T-helper 17 cell (primary cell): ENCODE results near the gene NREP. TPM values are rescaled to one million over a fixed set of nuclear protein-coding genes. Genes with fewer than 3 reads are reported as not detected.

Experiments
- ATAC-seq: fragments of 150-1000 bp; cut with Tn5 transposase; 2 replicates; pipeline ENCODE4 v1.10.0; 2021; ENCODE audit warnings: mild to moderate bottlenecking, moderate library complexity
- DNase-seq, 3 donors: peaks; one replicate each; pipeline versions ENCODE4 v3.0.0 to v3.0.0-alpha.2; 2020 to 2021
- H3K9me3 ChIP-seq: one replicate; pipeline ENCODE4 v1.7.0; 2013; ENCODE audit warnings: low read length, mild to moderate bottlenecking; ENCODE audit not compliant: control insufficient read depth, poor library complexity, severe bottlenecking
- H3K27ac Mint-ChIP-seq: one replicate; pipeline ENCODE4 v1.8.0; 2022; ENCODE audit warnings: mild to moderate bottlenecking, moderate library complexity, mixed read lengths
- H3K27me3 Mint-ChIP-seq: one replicate; pipeline ENCODE4 v1.8.0; 2022; ENCODE audit warnings: mixed read lengths
- H3K36me3 Mint-ChIP-seq: one replicate; pipeline ENCODE4 v1.8.0; 2022; ENCODE audit warnings: low read depth, mixed read lengths
- H3K4me1 Mint-ChIP-seq: one replicate; pipeline ENCODE4 v1.8.0; 2022; ENCODE audit warnings: mild to moderate bottlenecking, mixed read lengths
- H3K4me3 Mint-ChIP-seq: one replicate; pipeline ENCODE4 v1.8.0; 2022; ENCODE audit warnings: mild to moderate bottlenecking, moderate library complexity, mixed read lengths
- total RNA-seq, 4 donors: library from RNA in 2 of 4; stranded (reverse) in 2 of 4; gene quantifications; one replicate each; pipeline ENCODE4 v1.2.3 and lab custom pipeline; 2022 to 2026

Gene NREP
- total RNA-seq, 2 donors from 2014 or later: 1.3 to 6.5 TPM

- no peaks in the 10 kb centered on the region for H3K4me1 Mint-ChIP-seq
- no peak overlapping the region for H3K4me3 Mint-ChIP-seq
- H3K36me3 Mint-ChIP-seq: no peaks in the 10 kb centered on the region
- DNase-seq (no peak), ATAC-seq (no peak)
- H3K27ac Mint-ChIP-seq: no peak overlapping the region
- peaks cover 16% of the 10 kb centered on the region for H3K27me3 Mint-ChIP-seq
- H3K9me3 ChIP-seq: no peaks in the 10 kb centered on the region
These were observed 62.9 kb downstream of the NREP start for GRCh38 chr5:111694133-111694532.

GRCh38 chr5:111691914-111692313 is 65.1 kb downstream of the NREP start:
- Mint-ChIP-seq H3K27me3 (peaks cover 11% of the 10 kb centered on the region), H3K36me3 (no peaks in the 10 kb centered on the region), H3K4me1 (no peaks in the 10 kb centered on the region), H3K4me3 (no peak overlapping the region), H3K27ac (no peak overlapping the region)
- H3K9me3 ChIP-seq: no peaks in the 10 kb centered on the region
- DNase-seq: no peak
- no peak for ATAC-seq

GRCh38 chr5:111691508-111691907 is 65.5 kb downstream of the NREP start:
- Mint-ChIP-seq H3K27ac (no peak overlapping the region), H3K36me3 (no peaks in the 10 kb centered on the region), H3K4me3 (no peak overlapping the region), H3K4me1 (no peaks in the 10 kb centered on the region), H3K27me3 (peaks cover 11% of the 10 kb centered on the region)
- DNase-seq (no peak), ATAC-seq (no peak)
- H3K9me3 ChIP-seq: no peaks in the 10 kb centered on the region

DNA sequence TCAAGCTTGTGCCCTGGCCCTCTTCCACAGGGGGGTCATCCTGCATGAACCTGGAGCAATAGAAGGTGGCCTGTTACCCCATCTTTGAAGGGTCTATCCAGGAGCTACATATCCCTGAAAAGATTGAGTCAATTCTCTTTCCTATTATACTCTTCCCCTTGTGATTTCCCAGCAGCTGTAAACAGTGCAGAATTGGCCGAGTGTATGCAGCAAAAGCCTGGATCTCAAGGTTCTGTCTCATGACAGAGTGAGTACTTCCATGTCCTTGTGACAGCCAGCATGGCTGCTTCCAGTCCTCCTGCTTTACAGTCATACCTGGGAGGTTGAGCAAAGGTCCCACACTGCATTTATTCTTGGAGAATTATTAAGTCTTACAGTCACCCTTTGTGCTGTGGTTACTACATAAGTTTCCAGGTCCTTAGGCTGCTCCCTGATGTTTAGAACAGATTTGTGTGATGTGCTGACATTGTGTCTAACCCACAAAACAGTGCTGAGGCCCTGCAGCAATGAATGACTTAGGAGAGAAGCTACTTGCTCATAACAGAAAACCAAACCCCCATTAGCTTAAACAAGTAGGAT is 67.5 kb downstream of the NREP start:
- Mint-ChIP-seq H3K4me1 (no peaks in the 10 kb centered on the region), H3K27ac (no peak overlapping the region), H3K36me3 (no peaks in the 10 kb centered on the region), H3K27me3 (peaks cover 11% of the 10 kb centered on the region), H3K4me3 (no peak overlapping the region)
- no peak for DNase-seq
- no peak for ATAC-seq
- no peaks in the 10 kb centered on the region for H3K9me3 ChIP-seq

GRCh38 chr5:111685969-111686368 is 71.0 kb downstream of the NREP start:
- no peak overlapping the region for H3K27ac Mint-ChIP-seq
- ATAC-seq: no peak
- H3K4me3 Mint-ChIP-seq: no peak overlapping the region
- DNase-seq: no peak
- H3K9me3 ChIP-seq: no peaks in the 10 kb centered on the region
- no peaks in the 10 kb centered on the region for H3K4me1 Mint-ChIP-seq
- H3K27me3 Mint-ChIP-seq: peaks cover 11% of the 10 kb centered on the region
- peaks cover 1% of the 10 kb centered on the region for H3K36me3 Mint-ChIP-seq

DNA sequence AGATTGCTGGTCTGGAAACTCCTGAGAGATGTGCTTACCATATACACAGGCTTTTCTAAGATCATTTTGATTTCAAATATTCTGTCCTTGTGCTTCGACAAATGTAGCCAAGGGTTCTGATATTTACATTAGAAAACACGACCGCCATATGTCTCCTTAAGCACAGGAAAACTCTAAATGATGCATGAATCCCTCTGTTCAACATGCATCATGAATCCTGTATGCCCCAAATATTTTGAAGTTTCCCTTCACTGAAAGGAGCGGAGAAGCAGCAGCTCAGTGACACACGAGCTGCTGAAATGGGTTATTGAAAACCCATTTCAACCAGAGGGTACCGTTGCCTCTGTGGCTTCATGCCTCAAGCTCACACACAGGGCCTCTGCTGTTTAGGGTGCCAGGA is 74.4 kb downstream of the NREP start:
- Mint-ChIP-seq H3K4me1 (no peaks in the 10 kb centered on the region), H3K27me3 (peaks cover 18% of the 10 kb centered on the region), H3K27ac (no peak overlapping the region), H3K36me3 (peaks cover 4% of the 10 kb centered on the region), H3K4me3 (no peak overlapping the region)
- no peak for DNase-seq
- H3K9me3 ChIP-seq: no peaks in the 10 kb centered on the region
- no peak for ATAC-seq

DNA sequence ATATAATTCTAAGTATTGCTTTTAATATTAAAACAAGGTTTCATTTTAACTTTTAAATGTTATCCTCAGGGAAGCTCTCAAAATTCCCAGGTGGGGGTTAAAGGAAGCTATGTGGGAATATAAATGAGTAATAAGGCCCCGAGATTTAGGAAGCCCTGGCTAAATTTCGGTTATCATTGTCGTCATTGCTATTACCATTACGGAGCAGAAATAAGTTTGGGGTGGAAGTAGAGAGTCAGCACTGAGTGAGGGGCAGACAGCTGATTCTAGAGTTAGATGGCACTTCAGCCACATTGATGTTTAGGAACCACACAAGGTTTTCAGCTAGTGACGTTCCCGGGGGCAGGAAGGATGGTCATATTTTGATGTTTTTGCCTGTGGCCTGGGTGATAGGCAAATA is 74.9 kb downstream of the NREP start:
- Mint-ChIP-seq H3K4me1 (no peaks in the 10 kb centered on the region), H3K4me3 (no peak overlapping the region), H3K36me3 (peaks cover 4% of the 10 kb centered on the region), H3K27me3 (peaks cover 18% of the 10 kb centered on the region), H3K27ac (no peak overlapping the region)
- H3K9me3 ChIP-seq: no peaks in the 10 kb centered on the region
- DNase-seq (no peak), ATAC-seq (no peak)

DNA sequence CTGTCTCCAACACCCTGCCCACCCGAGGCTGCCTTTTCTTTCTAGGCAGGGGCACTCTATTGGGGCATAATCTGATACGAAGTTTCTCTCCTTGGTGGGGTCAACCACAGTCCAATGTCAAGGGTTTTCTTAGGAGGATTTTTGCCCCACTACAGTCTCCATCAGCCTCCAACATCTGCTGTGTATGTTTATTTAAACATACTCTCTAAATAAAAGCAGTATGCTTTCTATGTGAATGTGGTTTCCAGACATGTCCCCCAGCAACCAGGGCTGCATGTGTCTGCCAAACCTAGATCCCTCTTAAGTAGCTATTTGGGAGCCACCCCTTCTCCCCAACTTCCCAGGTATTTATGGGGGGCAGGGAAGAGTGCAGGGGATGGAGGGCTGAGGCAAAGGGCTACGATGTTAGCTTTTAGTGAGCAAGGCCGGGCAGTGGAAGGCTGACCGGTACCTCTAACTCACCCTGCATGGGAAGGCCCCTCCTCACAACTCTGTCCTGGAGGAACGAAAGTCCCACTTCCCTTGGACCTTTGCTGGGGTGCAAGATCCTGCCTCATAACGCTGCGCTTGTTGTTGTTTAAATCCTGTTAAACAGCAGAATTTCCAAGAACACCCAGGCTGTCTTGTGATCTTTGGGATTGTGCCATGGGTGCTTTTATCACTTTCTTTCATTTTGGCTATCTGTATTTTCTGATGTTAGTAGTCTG is 75.4 kb downstream of the NREP start:
- H3K27ac Mint-ChIP-seq: no peak overlapping the region
- ATAC-seq: no peak

GRCh38 chr5:111680737-111681413 is 76.1 kb downstream of the NREP start:
- no peak for DNase-seq
- Mint-ChIP-seq H3K27me3 (peaks cover 18% of the 10 kb centered on the region), H3K36me3 (peaks cover 4% of the 10 kb centered on the region), H3K4me3 (no peak overlapping the region), H3K4me1 (no peaks in the 10 kb centered on the region), H3K27ac (no peak overlapping the region)
- no peak for ATAC-seq
- H3K9me3 ChIP-seq: no peaks in the 10 kb centered on the region

More for the DNA sequence above, 75.4 kb downstream of the NREP start:
- Mint-ChIP-seq H3K36me3 (peaks cover 4% of the 10 kb centered on the region), H3K4me3 (no peak overlapping the region), H3K4me1 (no peaks in the 10 kb centered on the region), H3K27me3 (peaks cover 18% of the 10 kb centered on the region)
- no peaks in the 10 kb centered on the region for H3K9me3 ChIP-seq
- DNase-seq: no peak

DNA sequence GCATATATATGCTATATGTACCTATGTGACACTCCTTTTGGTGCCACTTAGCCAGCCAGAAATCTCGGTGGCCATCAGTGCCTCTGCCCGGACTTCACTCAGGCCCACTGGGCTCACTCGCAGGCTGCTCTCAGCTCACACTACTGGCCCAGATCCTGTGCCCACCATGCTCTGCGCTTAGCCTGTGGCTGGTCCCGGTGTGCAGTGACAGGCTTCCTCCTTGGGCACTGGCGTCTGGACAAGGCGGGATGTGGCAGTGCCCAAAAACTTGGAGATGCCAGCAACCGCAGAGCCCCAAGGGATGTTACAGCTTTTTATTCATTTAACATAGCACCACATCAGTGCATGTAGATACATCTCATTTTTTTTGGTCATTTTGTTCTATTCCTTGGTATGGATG is 77.4 kb downstream of the NREP start:
- no peak overlapping the region for H3K27ac Mint-ChIP-seq
- no peak for ATAC-seq
- DNase-seq: no peak
- H3K9me3 ChIP-seq: no peaks in the 10 kb centered on the region
- H3K4me3 Mint-ChIP-seq: no peak overlapping the region
- H3K4me1 Mint-ChIP-seq: no peaks in the 10 kb centered on the region
- H3K27me3 Mint-ChIP-seq: peaks cover 24% of the 10 kb centered on the region
- peaks cover 4% of the 10 kb centered on the region for H3K36me3 Mint-ChIP-seq

Other genes starting within 250 kb of the NREP start
- gene STARD4, start 244.7 kb downstream of the NREP start, total RNA-seq: 10 to 100 TPM; 18.8 to 29.9 TPM